HepG2 (cell line): ENCODE results near the gene CYB5A.

ENCODE experiments used
- BRCA1 ChIP-seq: sonication (generic); formaldehyde crosslinking; IDR thresholded peaks from 2 replicates; pipeline ENCODE4 v1.4.0; 2020; ENCODE audit warnings: missing genetic modification reagents
- TF ChIP-seq, protein P1 (sequence below): IDR thresholded peaks from 2 replicates; pipeline ENCODE4 v1.6.1; 2012; ENCODE audit warnings: inconsistent platforms
- TF ChIP-seq, protein P2 (sequence below): sonication (generic); formaldehyde crosslinking; IDR thresholded peaks from 2 replicates; pipeline ENCODE4 v1.4.0; 2020; ENCODE audit warnings: missing genetic modification reagents

DNA sequence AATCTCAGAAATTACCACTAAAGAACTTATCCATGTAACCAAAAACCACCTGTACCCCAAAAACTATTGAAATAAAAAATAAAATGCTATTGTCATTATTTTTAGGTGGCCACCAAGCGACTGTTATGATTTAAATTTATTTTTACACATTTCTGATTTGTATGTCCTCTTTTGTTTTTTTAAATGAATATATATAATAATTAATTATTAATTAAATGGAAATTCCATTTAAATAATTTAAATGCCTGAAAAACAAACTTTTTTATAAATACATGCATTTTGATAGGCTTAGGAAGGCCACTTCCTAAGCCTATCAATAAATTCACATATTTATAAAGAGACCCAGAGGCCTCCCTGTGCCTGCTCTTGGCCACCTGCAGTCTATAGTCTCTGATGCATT, 52.2 kb downstream of the CYB5A start:
- no peak for TF ChIP-seq BRCA1 (CRISPR knock-in tag)
- TF ChIP-seq, protein P1, sequence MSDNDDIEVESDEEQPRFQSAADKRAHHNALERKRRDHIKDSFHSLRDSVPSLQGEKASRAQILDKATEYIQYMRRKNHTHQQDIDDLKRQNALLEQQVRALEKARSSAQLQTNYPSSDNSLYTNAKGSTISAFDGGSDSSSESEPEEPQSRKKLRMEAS, result no peak
- TF ChIP-seq, protein P2, sequence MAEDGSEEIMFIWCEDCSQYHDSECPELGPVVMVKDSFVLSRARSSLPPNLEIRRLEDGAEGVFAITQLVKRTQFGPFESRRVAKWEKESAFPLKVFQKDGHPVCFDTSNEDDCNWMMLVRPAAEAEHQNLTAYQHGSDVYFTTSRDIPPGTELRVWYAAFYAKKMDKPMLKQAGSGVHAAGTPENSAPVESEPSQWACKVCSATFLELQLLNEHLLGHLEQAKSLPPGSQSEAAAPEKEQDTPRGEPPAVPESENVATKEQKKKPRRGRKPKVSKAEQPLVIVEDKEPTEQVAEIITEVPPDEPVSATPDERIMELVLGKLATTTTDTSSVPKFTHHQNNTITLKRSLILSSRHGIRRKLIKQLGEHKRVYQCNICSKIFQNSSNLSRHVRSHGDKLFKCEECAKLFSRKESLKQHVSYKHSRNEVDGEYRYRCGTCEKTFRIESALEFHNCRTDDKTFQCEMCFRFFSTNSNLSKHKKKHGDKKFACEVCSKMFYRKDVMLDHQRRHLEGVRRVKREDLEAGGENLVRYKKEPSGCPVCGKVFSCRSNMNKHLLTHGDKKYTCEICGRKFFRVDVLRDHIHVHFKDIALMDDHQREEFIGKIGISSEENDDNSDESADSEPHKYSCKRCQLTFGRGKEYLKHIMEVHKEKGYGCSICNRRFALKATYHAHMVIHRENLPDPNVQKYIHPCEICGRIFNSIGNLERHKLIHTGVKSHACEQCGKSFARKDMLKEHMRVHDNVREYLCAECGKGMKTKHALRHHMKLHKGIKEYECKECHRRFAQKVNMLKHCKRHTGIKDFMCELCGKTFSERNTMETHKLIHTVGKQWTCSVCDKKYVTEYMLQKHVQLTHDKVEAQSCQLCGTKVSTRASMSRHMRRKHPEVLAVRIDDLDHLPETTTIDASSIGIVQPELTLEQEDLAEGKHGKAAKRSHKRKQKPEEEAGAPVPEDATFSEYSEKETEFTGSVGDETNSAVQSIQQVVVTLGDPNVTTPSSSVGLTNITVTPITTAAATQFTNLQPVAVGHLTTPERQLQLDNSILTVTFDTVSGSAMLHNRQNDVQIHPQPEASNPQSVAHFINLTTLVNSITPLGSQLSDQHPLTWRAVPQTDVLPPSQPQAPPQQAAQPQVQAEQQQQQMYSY (CRISPR knock-in tag), result no peak
